Ectodermal cell (in vitro differentiated cells): ENCODE results near the gene ZMIZ1.

Experiments used
- H3K27ac ChIP-seq: 2 replicates; pipeline ENCODE4 v1.7.0; 2013; ENCODE audit warnings: mild to moderate bottlenecking, low read depth, low read length; ENCODE audit not compliant: insufficient read depth, poor library complexity, severe bottlenecking
- H3K27me3 ChIP-seq: 2 replicates; pipeline ENCODE4 v1.7.0; 2013; ENCODE audit warnings: mild to moderate bottlenecking, low read length; ENCODE audit not compliant: insufficient read depth, control insufficient read depth, poor library complexity, severe bottlenecking
- H3K36me3 ChIP-seq: one replicate; pipeline ENCODE4 v1.7.0; 2013; ENCODE audit warnings: low read length; ENCODE audit not compliant: control insufficient read depth, insufficient read depth
- H3K4me1 ChIP-seq: one replicate; pipeline ENCODE4 v1.7.0; 2013; ENCODE audit warnings: low read length; ENCODE audit not compliant: control insufficient read depth, insufficient read depth
- H3K4me3 ChIP-seq: 2 replicates; pipeline ENCODE4 v1.7.0; 2013; ENCODE audit warnings: low read depth, low read length, control low read depth; ENCODE audit not compliant: insufficient read depth
- H3K9me3 ChIP-seq: 2 replicates; pipeline ENCODE4 v1.7.0; 2013; ENCODE audit warnings: mild to moderate bottlenecking, low read length, moderate library complexity; ENCODE audit not compliant: control insufficient read depth
- WGBS, 2 experiments: methylation state at CpG; one replicate each; pipeline ENCODE4 v1.1.7; 2013; ENCODE audit warnings: missing lambda C conversion rate in 2 of 2; 5-methylcytosine and 5-hydroxymethylcytosine counted together

Gene ZMIZ1

GRCh38 chr10:79046326-79046725 lies 22.4 kb upstream of the ZMIZ1 start:
- H3K27ac ChIP-seq, result no peak overlapping the region
- no peaks in the 10 kb centered on the region for H3K36me3 ChIP-seq
- H3K9me3 ChIP-seq, result no peaks in the 10 kb centered on the region
- no peaks in the 10 kb centered on the region for H3K27me3 ChIP-seq
- peaks cover 8% of the 10 kb centered on the region for H3K4me1 ChIP-seq
- H3K4me3 ChIP-seq, result no peak overlapping the region
- 92 to 94% methylated on average over 9 of the region's 9 CpGs for WGBS, 2 experiments

DNA sequence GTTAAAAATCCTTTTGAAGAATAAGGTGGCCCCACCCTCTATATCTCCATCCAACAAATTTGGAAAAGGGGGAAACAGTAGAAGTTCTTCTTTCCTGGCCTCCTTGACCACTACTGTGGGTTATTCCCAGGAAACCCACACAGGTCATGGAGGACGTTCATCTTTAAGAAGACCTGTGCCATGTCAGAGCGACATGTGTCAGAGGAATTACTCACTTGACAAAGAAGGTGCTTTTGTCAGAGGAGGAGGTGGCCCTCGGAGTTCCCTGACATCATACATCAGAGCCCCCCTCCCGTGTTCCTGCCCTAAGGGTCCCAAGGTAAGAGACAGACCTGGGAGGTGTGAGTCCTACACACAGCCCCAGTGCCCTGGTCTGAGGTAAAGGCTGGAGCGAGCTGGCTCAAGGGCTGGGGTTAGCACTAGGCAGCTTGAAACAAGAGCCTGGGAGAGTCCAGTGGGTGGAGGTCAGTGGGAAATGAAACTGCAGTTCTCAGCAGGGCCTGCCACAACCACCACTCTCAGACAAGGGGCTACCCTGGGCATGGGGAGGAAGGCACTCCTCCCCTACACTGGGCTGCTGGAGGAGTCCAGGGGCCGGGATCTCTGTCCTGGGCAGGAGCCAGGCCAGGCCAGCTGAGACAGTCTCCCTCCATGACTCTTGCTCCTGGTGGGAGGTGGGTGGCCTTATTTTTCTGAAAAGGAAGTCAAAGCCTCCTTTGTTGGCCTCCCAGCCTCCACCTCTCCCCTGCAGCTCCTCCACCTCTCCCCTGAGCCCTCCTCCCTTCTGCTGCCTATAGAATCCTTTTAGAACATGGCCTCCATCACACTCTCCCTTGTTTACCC lies 21.8 kb upstream of the ZMIZ1 start:
- H3K36me3 ChIP-seq, result no peaks in the 10 kb centered on the region
- H3K27me3 ChIP-seq, result no peaks in the 10 kb centered on the region
- H3K4me3 ChIP-seq, result no peak overlapping the region
- peaks cover 13% of the 10 kb centered on the region for H3K4me1 ChIP-seq
- no peaks in the 10 kb centered on the region for H3K9me3 ChIP-seq
- no peak overlapping the region for H3K27ac ChIP-seq
- WGBS, 2 experiments, result 82% methylated on average over 6 of the region's 6 CpGs

GRCh38 chr10:79047584-79047874 lies 21.2 kb upstream of the ZMIZ1 start:
- Histone ChIP-seq H3K9me3 (no peaks in the 10 kb centered on the region), H3K4me3 (no peak overlapping the region), H3K4me1 (peaks cover 18% of the 10 kb centered on the region), H3K27ac (no peak overlapping the region), H3K27me3 (no peaks in the 10 kb centered on the region), H3K36me3 (no peaks in the 10 kb centered on the region)
- WGBS, 2 experiments, result 84% methylated on average over 4 of the region's 4 CpGs

DNA sequence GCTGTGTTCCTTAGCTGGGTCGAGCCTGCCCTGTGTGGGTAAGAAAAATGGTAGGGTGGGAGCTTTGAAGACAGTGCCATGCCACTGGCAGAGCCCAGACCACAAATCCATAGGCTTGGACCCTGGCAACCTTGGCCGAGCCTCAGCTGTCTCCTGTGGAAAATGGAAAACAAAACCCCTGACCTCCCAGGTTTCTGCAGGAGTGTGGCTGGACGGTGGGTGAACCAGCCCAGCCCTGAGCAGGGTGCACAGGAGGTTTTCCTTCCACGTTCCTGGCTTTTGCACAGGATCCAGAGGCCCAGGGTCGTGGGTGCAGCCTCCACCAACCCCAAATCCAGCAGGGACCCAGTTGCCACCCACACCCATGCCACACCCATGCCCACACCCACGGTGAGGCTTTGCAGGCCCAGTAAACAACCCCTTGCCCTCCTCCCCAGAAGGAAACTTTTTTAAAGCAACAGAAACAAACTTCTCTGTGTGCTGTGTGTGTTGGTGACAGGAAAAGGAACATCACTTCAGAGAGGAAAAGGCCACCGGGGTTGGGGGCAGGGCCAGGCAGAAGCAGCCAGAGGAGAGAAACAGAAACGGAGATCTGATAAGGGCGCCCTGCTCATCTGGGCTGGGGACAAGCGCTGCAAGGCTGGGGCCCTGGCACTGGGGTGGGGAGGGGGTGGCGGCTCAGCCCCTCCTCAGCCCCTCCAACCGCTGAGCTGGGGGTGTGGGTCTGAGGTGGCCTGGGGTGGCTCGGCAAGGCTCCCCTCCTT lies 20.7 kb upstream of the ZMIZ1 start:
- Histone ChIP-seq H3K36me3 (no peaks in the 10 kb centered on the region), H3K27me3 (no peaks in the 10 kb centered on the region), H3K4me1 (peaks cover 19% of the 10 kb centered on the region), H3K9me3 (no peaks in the 10 kb centered on the region), H3K4me3 (no peak overlapping the region), H3K27ac (no peak overlapping the region)
- 76 to 80% methylated on average over 13 of the region's 13 CpGs for WGBS, 2 experiments

- Histone ChIP-seq H3K9me3 (no peaks in the 10 kb centered on the region), H3K27ac (no peak overlapping the region), H3K27me3 (no peaks in the 10 kb centered on the region), H3K36me3 (no peaks in the 10 kb centered on the region), H3K4me3 (no peak overlapping the region), H3K4me1 (peaks cover 19% of the 10 kb centered on the region)
- WGBS, 2 experiments, result 86% methylated on average over 14 of the region's 14 CpGs
Measured at GRCh38 chr10:79048639-79049550, 19.9 kb upstream of the ZMIZ1 start.

DNA sequence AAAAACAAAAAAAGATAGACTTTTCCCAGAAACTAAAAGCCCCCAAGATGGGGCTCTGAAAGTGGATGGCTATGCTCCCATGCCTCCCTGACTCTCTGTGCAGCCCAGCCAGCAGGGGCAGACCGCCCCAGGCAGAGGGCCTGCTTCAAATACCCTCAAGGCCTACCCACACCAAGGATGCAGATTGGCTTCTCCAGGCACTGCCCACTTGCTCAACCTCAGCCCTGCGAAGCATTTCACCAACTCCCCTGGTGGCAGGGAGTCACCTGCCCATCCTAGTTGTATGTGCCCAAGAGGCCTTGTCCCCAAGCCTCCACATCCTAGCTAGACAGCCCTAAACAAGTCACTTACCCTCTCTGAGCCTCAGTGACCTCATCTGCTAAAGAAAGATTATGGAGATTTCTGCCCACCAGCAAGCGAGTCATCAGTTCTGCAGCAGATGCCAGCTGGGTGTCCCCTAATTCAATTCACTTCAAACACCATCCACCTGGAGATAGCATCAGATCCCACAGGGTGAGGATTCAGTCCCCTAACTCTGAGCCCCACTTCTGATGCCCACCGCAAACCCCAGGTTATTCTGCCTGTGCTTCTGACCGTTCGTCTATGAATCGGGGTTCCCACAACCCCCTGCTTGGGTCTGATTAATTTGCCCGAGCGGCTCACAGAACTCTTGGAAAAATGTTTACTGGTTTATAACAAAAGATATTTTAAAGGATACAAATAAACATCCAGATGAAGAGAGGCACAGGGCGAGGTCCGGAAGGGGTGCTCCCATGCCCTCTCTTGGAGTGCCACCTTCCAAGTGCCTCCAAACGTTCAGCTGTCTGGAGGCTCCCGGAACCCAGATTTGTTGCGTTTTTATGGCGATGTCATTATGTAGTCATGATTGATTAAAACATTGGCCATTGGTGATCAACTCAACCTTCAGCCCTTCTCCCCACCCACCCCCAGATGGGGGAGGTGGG lies 18.6 kb upstream of the ZMIZ1 start:
- Histone ChIP-seq H3K27me3 (no peaks in the 10 kb centered on the region), H3K4me1 (peaks cover 19% of the 10 kb centered on the region), H3K9me3 (no peaks in the 10 kb centered on the region), H3K36me3 (no peaks in the 10 kb centered on the region), H3K27ac (no peak overlapping the region), H3K4me3 (no peak overlapping the region)
- 92 to 95% methylated on average over 13 to 15 of the region's 15 CpGs for WGBS, 2 experiments

- 78 to 82% methylated on average over 7 of the region's 7 CpGs for WGBS, 2 experiments
- no peak overlapping the region for H3K4me3 ChIP-seq
Measured at GRCh38 chr10:79050896-79051555, 17.7 kb upstream of the ZMIZ1 start.

GRCh38 chr10:79051766-79052165 lies 17.0 kb upstream of the ZMIZ1 start:
- no peaks in the 10 kb centered on the region for H3K36me3 ChIP-seq
- 75 to 81% methylated on average over 14 of the region's 14 CpGs for WGBS, 2 experiments
- peaks cover 25% of the 10 kb centered on the region for H3K4me1 ChIP-seq
- H3K27ac ChIP-seq, result no peak overlapping the region
- no peaks in the 10 kb centered on the region for H3K27me3 ChIP-seq
- no peaks in the 10 kb centered on the region for H3K9me3 ChIP-seq
- no peak overlapping the region for H3K4me3 ChIP-seq

More at GRCh38 chr10:79050896-79051555, 17.7 kb upstream of the ZMIZ1 start:
- no peaks in the 10 kb centered on the region for H3K9me3 ChIP-seq
- H3K27ac ChIP-seq, result no peak overlapping the region
- H3K4me1 ChIP-seq, result peaks cover 19% of the 10 kb centered on the region
- H3K36me3 ChIP-seq, result no peaks in the 10 kb centered on the region
- no peaks in the 10 kb centered on the region for H3K27me3 ChIP-seq
